ENCODE results near the gene ANKS4B.
"Not testable (repeated sequence)": the region's sequence is repeated elsewhere in the genome, so short reads cannot be mapped to it uniquely, and the experiment has no call there.

ANKS4B gene, protein sequence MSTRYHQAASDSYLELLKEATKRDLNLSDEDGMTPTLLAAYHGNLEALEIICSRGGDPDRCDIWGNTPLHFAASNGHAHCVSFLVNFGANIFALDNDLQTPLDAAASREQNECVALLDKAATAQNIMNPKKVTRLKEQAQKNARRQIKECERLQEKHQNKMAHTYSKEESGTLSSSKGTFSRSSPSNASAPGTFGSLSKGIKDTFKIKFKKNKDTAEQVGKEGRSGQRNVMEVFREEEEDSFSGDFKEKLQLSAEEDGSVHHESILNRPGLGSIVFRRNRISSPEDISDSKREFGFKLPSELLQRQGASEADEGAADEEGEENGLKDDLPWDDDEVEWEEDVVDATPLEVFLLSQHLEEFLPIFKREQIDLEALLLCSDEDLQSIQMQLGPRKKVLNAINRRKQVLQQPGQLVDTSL

DNA sequence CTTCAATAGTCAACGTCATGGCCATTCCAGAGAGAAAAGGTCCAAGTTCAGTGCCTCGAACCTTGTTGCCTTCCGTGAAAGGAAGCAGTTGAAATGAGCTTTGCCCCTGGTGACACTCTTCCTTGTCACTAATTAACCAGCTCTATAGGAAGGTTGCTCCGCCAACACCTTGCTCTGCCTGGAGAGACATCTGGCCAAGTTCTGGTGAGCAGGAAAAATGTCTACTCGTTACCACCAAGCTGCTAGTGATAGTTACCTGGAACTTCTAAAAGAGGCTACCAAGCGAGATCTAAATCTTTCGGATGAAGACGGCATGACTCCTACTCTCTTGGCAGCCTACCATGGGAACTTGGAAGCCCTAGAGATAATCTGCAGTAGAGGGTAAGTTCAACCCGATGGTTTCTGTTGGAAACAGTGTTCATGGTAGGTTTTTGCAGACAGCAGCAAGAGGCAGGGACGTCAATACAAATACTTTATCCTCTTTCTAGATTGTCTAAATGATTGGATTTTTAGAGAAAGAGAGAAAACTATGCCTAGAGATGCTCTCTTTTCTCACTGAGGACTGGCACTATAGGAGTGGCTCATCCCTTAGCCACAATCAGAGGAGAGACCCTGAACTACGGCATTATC is at the start of gene ANKS4B:
ANKS4B (plus strand) TSS at position 179 of the 630 bp plus-strand sequence; CDS start at position 218, 39 bp downstream.
- DNase-seq (no peak), ATAC-seq (no peak)
- Mint-ChIP-seq H3K4me3 (no peak within 1 kb of the TSS), H3K9me3 (no peaks in the 10 kb centered on the region), H3K27ac (no peak within 1 kb of the TSS), H3K4me1 (no peaks in the 10 kb centered on the region), H3K36me3 (ENCODE audit: low read depth) (no peaks in the 10 kb centered on the region), H3K27me3 (peaks cover 44% of the 10 kb centered on the region)

DNA sequence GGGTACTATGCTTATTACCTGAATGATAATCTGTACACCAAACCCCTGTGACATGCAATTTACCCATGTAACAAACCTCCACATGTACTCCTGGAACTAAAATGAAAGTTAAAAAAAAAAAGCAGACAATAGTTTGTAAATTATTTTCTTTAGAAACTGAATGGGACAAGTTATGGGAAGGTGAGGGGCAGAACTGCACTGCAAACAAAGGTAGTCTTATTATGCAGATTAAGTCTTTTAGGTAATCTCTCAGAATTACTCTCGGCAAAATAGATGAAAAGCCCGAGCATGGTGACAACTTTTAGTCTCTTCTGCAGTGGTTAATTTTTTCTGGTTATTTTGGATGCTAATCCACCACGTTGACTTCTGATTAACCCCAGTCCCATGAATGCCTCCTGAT is 49.5 kb upstream of the ANKS4B start:
- Mint-ChIP-seq H3K36me3 (ENCODE audit: low read depth) (peaks cover 41% of the 10 kb centered on the region), H3K4me3 (no peak overlapping the region), H3K9me3 (peaks cover 27% of the 10 kb centered on the region), H3K4me1 (peaks cover 23% of the 10 kb centered on the region), H3K27ac (no peak overlapping the region), H3K27me3 (no peaks in the 10 kb centered on the region)
- ATAC-seq (no peak), DNase-seq (no peak)

DNA sequence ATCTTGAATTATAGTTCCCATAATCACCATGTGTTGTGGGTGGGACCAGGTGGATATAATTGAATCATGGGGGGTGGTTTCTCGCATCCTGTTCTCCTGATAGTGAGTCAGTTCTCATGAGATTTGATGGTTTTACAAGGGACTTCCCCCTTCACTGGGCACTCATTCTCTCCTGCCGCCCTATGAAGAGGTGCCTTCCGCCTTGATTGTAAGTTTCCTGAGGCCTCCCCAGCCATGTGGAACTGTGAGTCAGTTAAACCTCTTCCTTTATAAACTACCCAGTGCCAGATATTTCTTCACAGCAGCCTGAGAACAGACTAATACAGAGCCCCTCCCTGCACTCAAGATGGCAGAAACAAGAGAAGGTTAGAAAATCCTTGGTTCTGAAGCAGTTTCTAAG is 48.7 kb upstream of the ANKS4B start:
- ATAC-seq: peak; percentile 81
- peak; percentile 23 for DNase-seq
- peaks cover 4% of the 10 kb centered on the region for H3K27me3 Mint-ChIP-seq
- H3K4me1 Mint-ChIP-seq: peaks cover 23% of the 10 kb centered on the region
- peaks cover 33% of the 10 kb centered on the region for H3K36me3 Mint-ChIP-seq (ENCODE audit: low read depth)
- H3K9me3 Mint-ChIP-seq: peaks cover 27% of the 10 kb centered on the region
- no peak overlapping the region for H3K27ac Mint-ChIP-seq
- no peak overlapping the region for H3K4me3 Mint-ChIP-seq

DNA sequence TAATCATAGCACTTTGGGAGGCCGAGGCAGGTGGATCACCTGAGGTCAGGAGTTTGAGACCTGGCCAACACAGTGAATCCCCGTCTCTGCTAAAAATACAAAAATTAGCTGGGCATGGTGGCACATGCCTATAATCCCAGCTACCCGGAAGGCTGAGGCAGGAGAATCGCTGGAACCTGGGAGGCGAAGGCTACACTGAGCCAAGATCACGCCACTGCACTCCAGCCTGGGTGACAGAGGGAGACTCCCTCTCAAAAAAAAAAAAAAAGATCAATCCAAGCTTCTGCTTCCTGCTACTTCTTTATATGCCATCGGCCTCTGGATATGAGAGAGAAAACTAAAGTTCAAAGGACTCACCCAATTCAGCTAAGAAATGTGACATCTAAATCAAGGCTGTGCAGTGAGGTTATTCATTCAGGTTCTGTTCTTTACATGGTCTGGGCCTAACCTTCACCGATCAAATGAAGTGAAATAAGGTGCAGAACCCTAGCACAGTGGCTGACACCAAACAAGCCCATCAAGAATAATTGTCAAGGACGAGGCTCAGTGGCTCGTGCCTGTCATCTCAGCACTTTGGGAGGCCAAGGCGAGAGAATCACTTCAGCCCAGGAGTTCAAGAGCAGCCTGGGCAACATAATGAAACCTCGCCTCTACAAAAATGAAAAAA is 47.7 kb upstream of the ANKS4B start:
- peaks cover 29% of the 10 kb centered on the region for H3K36me3 Mint-ChIP-seq (ENCODE audit: low read depth)
- DNase-seq (no peak), ATAC-seq (no peak)
- no peak overlapping the region for H3K27ac Mint-ChIP-seq
- H3K4me3 Mint-ChIP-seq: no peak overlapping the region
- peaks cover 27% of the 10 kb centered on the region for H3K9me3 Mint-ChIP-seq
- peaks cover 23% of the 10 kb centered on the region for H3K4me1 Mint-ChIP-seq
- H3K27me3 Mint-ChIP-seq: peaks cover 4% of the 10 kb centered on the region

DNA sequence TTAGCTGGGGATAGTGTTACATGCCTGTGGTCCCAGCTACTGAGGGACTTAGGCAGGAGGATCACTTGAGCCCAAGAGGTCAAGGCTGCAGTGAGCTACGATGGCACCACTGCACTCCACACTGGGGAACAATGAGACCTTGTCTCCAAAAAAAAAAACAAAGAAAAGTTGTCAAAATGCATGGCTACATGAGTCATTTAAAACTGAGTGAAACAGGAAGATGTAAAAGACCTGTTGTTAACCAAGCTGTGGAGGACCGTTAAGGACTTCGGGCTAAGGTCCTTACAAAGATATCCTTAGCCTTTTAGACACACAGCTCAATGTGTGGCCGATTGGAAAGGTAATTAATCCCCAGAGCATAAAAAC is 47.2 kb upstream of the ANKS4B start:
- no peak for DNase-seq
- H3K4me3 Mint-ChIP-seq: no peak overlapping the region
- H3K36me3 Mint-ChIP-seq (ENCODE audit: low read depth): peaks cover 25% of the 10 kb centered on the region
- peaks cover 23% of the 10 kb centered on the region for H3K4me1 Mint-ChIP-seq
- ATAC-seq: no peak
- peaks cover 27% of the 10 kb centered on the region for H3K9me3 Mint-ChIP-seq
- H3K27ac Mint-ChIP-seq: no peak overlapping the region
- peaks cover 5% of the 10 kb centered on the region for H3K27me3 Mint-ChIP-seq

DNA sequence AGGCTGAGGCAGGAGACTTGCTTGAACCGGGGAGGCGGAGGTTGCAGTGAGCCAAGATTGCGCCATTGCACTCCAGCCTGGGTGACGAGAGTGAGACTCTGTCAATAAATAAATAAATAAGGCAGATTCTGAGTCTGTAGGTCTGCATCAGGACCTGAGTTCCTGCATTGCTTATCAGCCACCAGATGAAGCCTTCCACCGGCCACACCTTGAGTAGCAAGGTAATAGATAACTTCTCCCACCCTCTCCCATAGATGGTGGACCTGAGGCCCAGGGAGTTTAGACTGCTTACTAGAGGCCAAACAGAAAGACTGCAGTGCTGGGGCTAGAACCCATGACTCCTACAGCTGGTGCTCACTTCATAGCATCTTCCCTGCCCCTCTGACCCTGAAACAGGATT is 44.2 kb upstream of the ANKS4B start:
- H3K27me3 Mint-ChIP-seq: peaks cover 10% of the 10 kb centered on the region
- ATAC-seq (no peak), DNase-seq (no peak)
- H3K27ac Mint-ChIP-seq: no peak overlapping the region
- no peak overlapping the region for H3K4me3 Mint-ChIP-seq
- peaks cover 11% of the 10 kb centered on the region for H3K9me3 Mint-ChIP-seq
- peaks cover 20% of the 10 kb centered on the region for H3K4me1 Mint-ChIP-seq
- peaks cover 5% of the 10 kb centered on the region for H3K36me3 Mint-ChIP-seq (ENCODE audit: low read depth)

DNA sequence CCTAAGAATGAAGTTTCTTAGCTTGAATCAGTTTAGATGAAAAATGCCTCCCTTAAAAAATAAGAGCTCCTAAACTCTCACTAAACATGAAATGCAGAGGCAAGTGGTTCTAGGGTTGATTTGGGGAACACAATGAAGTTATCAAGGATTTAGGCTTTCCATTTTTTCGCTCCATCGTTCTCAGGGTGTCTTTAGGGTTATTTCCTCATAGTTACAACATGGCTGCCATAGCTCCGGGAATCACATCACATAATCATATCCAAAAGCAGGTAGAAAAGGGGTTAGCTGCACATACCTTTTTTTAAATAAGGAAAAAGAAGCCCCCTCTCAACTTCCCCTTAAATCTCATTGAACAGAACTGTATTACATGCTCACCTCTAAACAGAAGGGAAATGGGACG is 43.5 kb upstream of the ANKS4B start:
- peaks cover 4% of the 10 kb centered on the region for H3K9me3 Mint-ChIP-seq
- DNase-seq (no peak), ATAC-seq (no peak)
- H3K27me3 Mint-ChIP-seq: peaks cover 17% of the 10 kb centered on the region
- H3K27ac Mint-ChIP-seq: no peak overlapping the region
- H3K4me1 Mint-ChIP-seq: peaks cover 20% of the 10 kb centered on the region
- peaks cover 2% of the 10 kb centered on the region for H3K36me3 Mint-ChIP-seq (ENCODE audit: low read depth)
- no peak overlapping the region for H3K4me3 Mint-ChIP-seq

DNA sequence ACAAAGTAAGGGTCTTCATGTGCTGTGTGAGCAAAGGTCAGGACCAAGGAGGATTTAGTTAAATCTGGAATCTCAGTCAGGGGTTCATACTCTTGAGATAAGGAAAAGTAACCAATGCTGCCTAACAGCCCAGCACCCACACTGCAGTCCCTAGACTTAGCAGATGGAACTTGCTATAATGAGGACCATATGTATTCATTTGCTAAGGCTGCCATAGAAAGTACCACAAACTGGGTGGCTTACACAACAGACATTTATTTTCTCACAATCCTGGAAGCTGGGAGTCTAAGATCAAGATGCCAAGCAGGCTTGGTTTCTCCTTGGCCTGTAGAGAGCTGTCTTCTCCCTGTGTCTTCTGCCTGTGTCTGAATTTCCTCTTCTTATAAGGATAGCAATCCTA is 42.9 kb upstream of the ANKS4B start:
- no peak for DNase-seq
- Mint-ChIP-seq H3K27me3 (peaks cover 21% of the 10 kb centered on the region), H3K27ac (no peak overlapping the region), H3K36me3 (ENCODE audit: low read depth) (peaks cover 2% of the 10 kb centered on the region), H3K4me1 (peaks cover 20% of the 10 kb centered on the region), H3K9me3 (no peaks in the 10 kb centered on the region), H3K4me3 (no peak overlapping the region)
- no peak for ATAC-seq

DNA sequence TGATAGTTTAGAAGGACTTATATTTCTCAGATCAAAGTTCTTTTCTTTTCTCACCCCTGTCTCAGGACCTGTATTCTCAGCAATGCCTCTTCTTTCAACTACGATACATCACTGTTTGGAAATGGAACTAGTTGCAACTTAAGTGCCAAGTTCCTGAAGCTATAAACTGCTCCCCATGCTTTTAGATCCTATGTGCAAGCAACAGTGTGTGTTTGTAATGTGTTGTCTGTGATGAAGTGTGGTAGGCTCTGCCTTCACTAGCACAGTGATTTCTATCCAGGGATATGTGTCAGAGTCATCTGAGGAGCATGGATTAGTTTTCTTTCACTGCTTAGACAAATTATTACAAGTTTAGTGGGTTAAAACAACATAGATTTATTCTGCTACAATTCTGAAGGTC is 40.5 kb upstream of the ANKS4B start:
- Mint-ChIP-seq H3K9me3 (no peaks in the 10 kb centered on the region), H3K4me3 (no peak overlapping the region), H3K4me1 (peaks cover 15% of the 10 kb centered on the region), H3K27me3 (peaks cover 23% of the 10 kb centered on the region), H3K36me3 (ENCODE audit: low read depth) (no peaks in the 10 kb centered on the region), H3K27ac (no peak overlapping the region)
- ATAC-seq (no peak), DNase-seq (no peak)

DNA sequence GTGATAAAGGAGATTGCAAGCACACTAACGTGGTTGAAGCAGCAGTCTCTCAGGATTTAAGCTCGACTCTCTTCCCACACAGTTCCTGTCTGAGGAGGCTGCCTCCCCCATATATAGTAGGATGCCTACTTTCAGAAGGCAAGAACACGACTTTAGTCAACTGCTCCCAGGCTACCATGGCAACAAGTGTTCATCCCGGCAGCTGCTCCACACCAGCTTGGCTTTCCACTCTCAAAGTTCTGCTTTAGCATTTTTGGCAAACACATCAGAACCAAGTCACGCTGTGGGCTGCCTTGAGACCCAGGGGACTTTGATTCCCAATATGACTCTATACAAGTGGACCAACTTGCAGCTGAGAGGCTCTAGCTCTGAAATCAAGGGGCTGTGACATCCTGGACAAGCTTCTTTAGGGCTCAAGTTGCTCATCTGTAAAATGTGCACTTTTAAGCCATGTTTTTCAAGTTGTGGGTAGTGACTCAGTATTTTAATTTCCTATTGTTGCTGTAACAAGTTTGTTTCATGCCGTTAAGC is 38.7 kb upstream of the ANKS4B start:
- no peak for DNase-seq
- Mint-ChIP-seq H3K27ac (no peak overlapping the region), H3K27me3 (peaks cover 21% of the 10 kb centered on the region), H3K9me3 (no peaks in the 10 kb centered on the region), H3K4me1 (peaks cover 11% of the 10 kb centered on the region), H3K4me3 (no peak overlapping the region), H3K36me3 (ENCODE audit: low read depth) (no peaks in the 10 kb centered on the region)
- no peak for ATAC-seq

DNA sequence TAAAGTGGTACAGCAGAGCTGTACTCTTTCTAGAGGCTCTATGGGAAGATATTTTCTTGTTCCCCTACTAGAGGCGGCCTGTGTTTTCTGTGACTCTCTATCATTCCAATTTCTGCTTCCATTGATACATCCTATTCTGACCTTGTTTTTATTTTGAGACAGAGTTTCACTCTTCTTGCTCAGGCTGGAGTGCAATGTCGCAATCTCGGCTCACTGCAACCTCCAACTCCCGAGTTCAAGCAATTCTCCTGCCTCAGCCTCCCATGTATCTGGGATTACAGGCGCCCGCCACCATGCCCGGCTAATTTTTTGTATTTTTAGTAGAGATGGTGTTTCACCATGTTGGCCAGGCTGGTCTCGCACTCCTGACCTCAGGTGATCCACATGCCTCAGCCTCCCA is 38.2 kb upstream of the ANKS4B start:
- DNase-seq; H3K36me3 Mint-ChIP-seq (ENCODE audit: low read depth); H3K9me3 Mint-ChIP-seq; H3K4me3 Mint-ChIP-seq; H3K27ac Mint-ChIP-seq; ATAC-seq: not testable (repeated sequence)
- Mint-ChIP-seq H3K27me3 (peaks cover 21% of the 10 kb centered on the region), H3K4me1 (peaks cover 11% of the 10 kb centered on the region)

DNA sequence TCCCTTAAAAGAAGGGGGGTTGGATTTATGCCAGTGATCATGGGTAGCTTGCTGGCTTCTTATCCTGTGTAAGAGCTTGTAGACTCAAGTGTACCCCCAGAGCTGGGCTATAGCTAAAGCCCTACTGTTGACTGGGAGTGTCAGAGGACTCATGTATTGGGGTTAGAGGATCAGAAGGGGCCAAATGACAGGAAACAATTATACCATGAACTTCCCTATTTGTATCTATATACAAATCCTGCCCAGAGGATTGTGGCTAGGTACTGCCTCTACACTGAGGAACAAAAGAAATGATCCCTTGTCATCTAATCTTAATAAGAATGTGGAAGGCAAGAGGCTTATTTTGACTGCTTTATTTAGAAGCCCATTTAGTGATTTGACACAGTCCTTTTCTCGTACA is 36.4 kb upstream of the ANKS4B start:
- DNase-seq (no peak), ATAC-seq (no peak)
- Mint-ChIP-seq H3K27me3 (peaks cover 27% of the 10 kb centered on the region), H3K27ac (no peak overlapping the region), H3K36me3 (ENCODE audit: low read depth) (no peaks in the 10 kb centered on the region), H3K9me3 (no peaks in the 10 kb centered on the region), H3K4me3 (no peak overlapping the region), H3K4me1 (peaks cover 11% of the 10 kb centered on the region)

DNA sequence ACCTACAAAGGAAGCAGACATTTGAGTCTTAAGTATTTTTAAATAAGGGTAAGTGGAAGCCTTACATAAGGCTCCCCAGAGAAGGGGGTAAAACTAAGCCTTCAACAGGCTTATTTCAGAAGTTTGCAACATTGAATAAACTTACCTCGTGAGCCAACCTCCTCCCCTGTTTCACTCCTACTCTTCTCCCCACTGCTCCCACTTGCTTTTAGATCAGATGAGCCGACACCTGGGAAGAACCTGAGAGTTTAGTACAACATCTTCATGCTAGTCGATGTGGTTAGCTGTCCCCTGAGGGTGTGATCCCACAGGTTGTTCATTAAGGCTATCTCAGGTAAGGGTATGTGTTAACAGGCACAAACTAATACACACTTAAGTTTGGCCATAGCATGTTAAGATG is 35.9 kb upstream of the ANKS4B start:
- H3K4me3 Mint-ChIP-seq: no peak overlapping the region
- H3K27me3 Mint-ChIP-seq: peaks cover 31% of the 10 kb centered on the region
- H3K27ac Mint-ChIP-seq: no peak overlapping the region
- DNase-seq (no peak), ATAC-seq (no peak)
- peaks cover 11% of the 10 kb centered on the region for H3K4me1 Mint-ChIP-seq
- H3K36me3 Mint-ChIP-seq (ENCODE audit: low read depth): no peaks in the 10 kb centered on the region
- no peaks in the 10 kb centered on the region for H3K9me3 Mint-ChIP-seq

DNA sequence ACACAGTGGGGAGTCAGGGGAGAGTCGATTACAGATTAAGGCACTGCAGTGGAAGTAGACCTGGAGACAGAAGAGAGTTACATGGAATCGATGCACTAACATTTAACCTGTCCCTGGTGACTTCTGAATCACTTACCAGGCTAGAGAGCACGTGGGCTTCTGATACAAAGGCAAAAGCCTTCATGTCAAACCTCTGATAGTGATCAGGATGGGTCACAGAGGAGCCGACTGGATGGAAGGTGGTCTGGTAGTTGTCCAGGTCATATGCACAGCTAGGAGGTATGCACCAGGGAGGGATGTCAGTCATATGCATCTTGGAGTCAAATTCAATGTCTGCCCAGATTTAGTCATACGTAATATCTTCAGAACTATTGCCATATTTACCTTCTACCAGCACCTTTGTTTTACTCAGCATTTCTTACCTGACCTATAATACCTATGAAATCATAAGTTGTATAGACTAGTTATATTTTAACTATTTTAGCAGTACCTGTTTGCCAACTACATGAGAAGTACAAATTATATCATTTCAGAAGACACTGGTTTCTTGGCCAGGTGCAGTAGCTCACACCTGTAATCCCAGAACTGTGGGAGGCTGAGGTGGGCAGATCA is 33.8 kb upstream of the ANKS4B start:
- ATAC-seq: no peak
- no peak overlapping the region for H3K4me3 Mint-ChIP-seq
- H3K36me3 Mint-ChIP-seq (ENCODE audit: low read depth): no peaks in the 10 kb centered on the region
- H3K27me3 Mint-ChIP-seq: peaks cover 27% of the 10 kb centered on the region
- H3K4me1 Mint-ChIP-seq: peaks cover 7% of the 10 kb centered on the region
- no peak for DNase-seq
- H3K9me3 Mint-ChIP-seq: no peaks in the 10 kb centered on the region
- H3K27ac Mint-ChIP-seq: no peak overlapping the region

Measured in activated naive CD8-positive, alpha-beta T cell treated with anti-CD3 and anti-CD28 coated beads, Interleukin-2, amount 50 U/mL, for 24 hours (primary cell).